ENCODE results near the gene DBNDD1. TPM values are rescaled to one million over a fixed set of nuclear protein-coding genes. Genes with fewer than 3 reads are reported as not detected.

Gene DBNDD1
- total and polyA plus RNA-seq, 8 donors, result 6.2 to 12.9 (median 9.5) TPM

GRCh38 chr16:89987169-89987568 lies 32.1 kb downstream of the DBNDD1 start:
- TF ChIP-seq CTCF (IDR thresholded peaks at IDR 0.05), result no peak
- DNase-seq (no peak), FAIRE-seq (no peak), ATAC-seq (no peak)
- H3K27ac ChIP-seq, result no peak overlapping the region
- H3K27me3 ChIP-seq, result no peaks in the 10 kb centered on the region
- intact Hi-C loops (cut with DNase I), result no loop called here
- H3K36me3 ChIP-seq, result peaks cover 3 to 19% (median 8%) of the 10 kb centered on the region in 3 donors
- no peak overlapping the region for H3K4me3 ChIP-seq
- no peaks in the 10 kb centered on the region for H3K4me1 ChIP-seq
- no peaks in the 10 kb centered on the region for H3K9me3 ChIP-seq
- WGBS, 2 donors, result 95 to 98% methylated on average over 7 of the region's 7 CpGs

- ATAC-seq (no peak), FAIRE-seq (no peak), DNase-seq (no peak)
- H3K4me1 ChIP-seq, result no peaks in the 10 kb centered on the region
- H3K27ac ChIP-seq, result no peak overlapping the region
- no peak for TF ChIP-seq CTCF (IDR thresholded peaks at IDR 0.05)
- intact Hi-C loops (cut with DNase I), result no loop called here
- WGBS, 2 donors, result 97 to 98% methylated on average over 13 of the region's 13 CpGs
- H3K9me3 ChIP-seq, result no peaks in the 10 kb centered on the region
- H3K27me3 ChIP-seq, result no peaks in the 10 kb centered on the region
- H3K4me3 ChIP-seq, result no peak overlapping the region
- H3K36me3 ChIP-seq, result peaks cover 3 to 25% (median 11%) of the 10 kb centered on the region in 3 donors
These were observed 32.7 kb downstream of the DBNDD1 start for GRCh38 chr16:89986600-89986999.

GRCh38 chr16:89985219-89985618 lies 34.0 kb downstream of the DBNDD1 start:
- Histone ChIP-seq H3K4me1 (no peaks in the 10 kb centered on the region), H3K36me3 (peaks cover 3 to 26% (median 12%) of the 10 kb centered on the region in 3 donors), H3K27me3 (no peaks in the 10 kb centered on the region), H3K27ac (no peak overlapping the region), H3K9me3 (no peaks in the 10 kb centered on the region), H3K4me3 (no peak overlapping the region)
- intact Hi-C loops (cut with DNase I), result no loop called here
- no peak for TF ChIP-seq CTCF (IDR thresholded peaks at IDR 0.05)
- FAIRE-seq (no peak), DNase-seq (no peak), ATAC-seq (no peak)
- WGBS, 2 donors, result 93 to 95% methylated on average over 10 of the region's 10 CpGs

- no peak for FAIRE-seq
- Histone ChIP-seq H3K36me3 (peaks cover 3 to 26% (median 12%) of the 10 kb centered on the region in 3 donors), H3K27me3 (no peaks in the 10 kb centered on the region), H3K27ac (no peak overlapping the region), H3K4me3 (no peak overlapping the region), H3K9me3 (no peaks in the 10 kb centered on the region), H3K4me1 (no peaks in the 10 kb centered on the region)
- DNase-seq, result no peak
- WGBS, 2 donors, result 94 to 97% methylated on average over 7 of the region's 7 CpGs
- intact Hi-C loops (cut with DNase I), result no loop called here
- no peak for TF ChIP-seq CTCF (IDR thresholded peaks at IDR 0.05)
- no peak for ATAC-seq
These were observed 35.0 kb downstream of the DBNDD1 start for GRCh38 chr16:89984216-89984615.

GRCh38 chr16:89983536-89983935 lies 35.7 kb downstream of the DBNDD1 start:
- H3K27me3 ChIP-seq, result no peaks in the 10 kb centered on the region
- H3K4me1 ChIP-seq, result no peaks in the 10 kb centered on the region
- FAIRE-seq (no peak), DNase-seq (no peak), ATAC-seq (no peak)
- 92 to 95% methylated on average over 15 of the region's 15 CpGs for WGBS, 2 donors
- H3K4me3 ChIP-seq, result no peak overlapping the region
- intact Hi-C loops (cut with DNase I), result no loop called here
- no peak overlapping the region for H3K27ac ChIP-seq
- TF ChIP-seq CTCF (IDR thresholded peaks at IDR 0.05), result no peak
- H3K36me3 ChIP-seq, result peaks cover 3 to 26% (median 12%) of the 10 kb centered on the region in 3 donors
- H3K9me3 ChIP-seq, result no peaks in the 10 kb centered on the region

All from pancreas (tissue), 10 donors.